WTC11 (cell line): ENCODE measurements around the gene DGKQ. TPM values are rescaled to one million over a fixed set of nuclear protein-coding genes. Genes with fewer than 3 reads are reported as not detected.
A peak's percentile ranks its signal among the peaks of the same experiment; 100 is the strongest.

Experiments used
- ATAC-seq: fragments of 200-7000 bp; cut with Tn5 transposase; 2 replicates; pipeline ENCODE4 v1.10.0; 2021; ENCODE audit warnings: mild to moderate bottlenecking, moderate library complexity
- CTCF ChIA-PET: fragments of 300-600 bp; sonication (Branson Sonifier 250); formaldehyde crosslinking; loops from one replicate; lab custom pipeline; 2021; ENCODE audit warnings: antibody characterized with exemption; lab: Charles Lee
- POLR2A ChIA-PET: fragments of 350-600 bp; sonication (Branson Sonifier 250); formaldehyde crosslinking; loops from one replicate; lab custom pipeline; 2021; ENCODE audit warnings: antibody characterized with exemption; lab: Charles Lee
- DNase-seq: peaks from one replicate; pipeline ENCODE4 v3.0.0; 2021; ENCODE audit warnings: low spot score
- H3K27ac Mint-ChIP-seq: 2 replicates; pipeline ENCODE4 v1.8.0; 2021; ENCODE audit warnings: mixed read lengths
- H3K27me3 Mint-ChIP-seq: 2 replicates; pipeline ENCODE4 v1.8.0; 2021; ENCODE audit warnings: low read depth, mild to moderate bottlenecking, moderate library complexity, mixed read lengths
- H3K36me3 Mint-ChIP-seq: 2 replicates; pipeline ENCODE4 v1.8.0; 2021; ENCODE audit warnings: mixed read lengths
- H3K4me1 Mint-ChIP-seq: 2 replicates; pipeline ENCODE4 v1.8.0; 2022; ENCODE audit warnings: mixed read lengths
- H3K4me3 Mint-ChIP-seq: 2 replicates; pipeline ENCODE4 v1.8.0; 2021; ENCODE audit warnings: mild to moderate bottlenecking, moderate library complexity, mixed read lengths
- H3K9me3 Mint-ChIP-seq: 2 replicates; pipeline ENCODE4 v1.8.0; 2021; ENCODE audit warnings: mixed read lengths
- FOXP1 ChIP-seq: sonication (generic); formaldehyde crosslinking; IDR thresholded peaks from 2 replicates; pipeline ENCODE4 v1.8.0; 2022; ENCODE audit warnings: missing genetic modification reagents, mild to moderate bottlenecking, moderate library complexity, borderline replicate concordance
- MYBL2 ChIP-seq: sonication (generic); formaldehyde crosslinking; IDR thresholded peaks from 2 replicates; pipeline ENCODE4 v1.8.1; 2023; ENCODE audit warnings: mild to moderate bottlenecking, moderate library complexity, missing genetic modification reagents
- NR3C1 ChIP-seq: sonication (generic); formaldehyde crosslinking; conservative IDR thresholded peaks from 2 replicates; pipeline ENCODE4 v1.8.1; 2023; ENCODE audit warnings: low read depth, mild to moderate bottlenecking, missing genetic modification reagents
- RELA ChIP-seq: sonication (generic); formaldehyde crosslinking; IDR thresholded peaks from 2 replicates; pipeline ENCODE4 v1.8.1; 2022; ENCODE audit warnings: missing genetic modification reagents, mild to moderate bottlenecking, borderline replicate concordance
- SMAD3 ChIP-seq: sonication (generic); formaldehyde crosslinking; IDR thresholded peaks from 2 replicates; pipeline ENCODE4 v1.8.0; 2022; ENCODE audit warnings: missing genetic modification reagents, mild to moderate bottlenecking, borderline replicate concordance
- TP53 ChIP-seq: sonication (generic); formaldehyde crosslinking; IDR thresholded peaks from 2 replicates; pipeline ENCODE4 v1.8.1; 2023; ENCODE audit warnings: mild to moderate bottlenecking, missing genetic modification reagents
- ZNF219 ChIP-seq: sonication (generic); formaldehyde crosslinking; IDR thresholded peaks from 2 replicates; pipeline ENCODE4 v1.8.0; 2023; ENCODE audit warnings: missing genetic modification reagents, mild to moderate bottlenecking, borderline replicate concordance
- ZNF263 ChIP-seq: sonication (generic); formaldehyde crosslinking; IDR thresholded peaks from 2 replicates; pipeline ENCODE4 v1.8.1; 2022; ENCODE audit warnings: low read depth, mild to moderate bottlenecking, moderate library complexity, missing genetic modification reagents
- ZNF423 ChIP-seq: fragments of 250-450 bp; sonication (Bioruptor Pico); IDR thresholded peaks from 2 replicates; pipeline ENCODE4 v2.1.2; 2022; ENCODE audit warnings: mild to moderate bottlenecking, moderate library complexity
- total RNA-seq: library from RNA; stranded (reverse); gene quantifications from 3 replicates; pipeline ENCODE4 v1.2.3, GENCODE V29; 2021
- TF ChIP-seq, protein P1 (sequence below): sonication (generic); formaldehyde crosslinking; IDR thresholded peaks from 2 replicates; pipeline ENCODE4 v1.8.0; 2023; ENCODE audit warnings: missing genetic modification reagents
- TF ChIP-seq, protein P2 (sequence below): sonication (generic); formaldehyde crosslinking; IDR thresholded peaks from 2 replicates; pipeline ENCODE4 v1.8.0; 2023; ENCODE audit warnings: mild to moderate bottlenecking, missing genetic modification reagents
- TF ChIP-seq, protein P3 (sequence below): sonication (generic); formaldehyde crosslinking; IDR thresholded peaks from 2 replicates; pipeline ENCODE4 v1.8.0; 2022; ENCODE audit warnings: mild to moderate bottlenecking, missing genetic modification reagents
- TF ChIP-seq, protein P4 (sequence below): sonication (generic); formaldehyde crosslinking; IDR thresholded peaks from 2 replicates; pipeline ENCODE4 v1.8.0; 2022; ENCODE audit warnings: mild to moderate bottlenecking, missing genetic modification reagents
- TF ChIP-seq, protein P5 (sequence below): sonication (generic); formaldehyde crosslinking; IDR thresholded peaks from 2 replicates; pipeline ENCODE4 v1.8.0; 2022; ENCODE audit warnings: mild to moderate bottlenecking, missing genetic modification reagents
- TF ChIP-seq, protein P6 (sequence below): fragments of 200-600 bp; IDR thresholded peaks from 2 replicates; pipeline ENCODE4 v1.8.0; 2022; ENCODE audit warnings: antibody characterized with exemption
- TF ChIP-seq, protein P7 (sequence below): sonication (generic); formaldehyde crosslinking; IDR thresholded peaks from 2 replicates; pipeline ENCODE4 v1.8.1; 2023; ENCODE audit warnings: mild to moderate bottlenecking, missing genetic modification reagents, moderate library complexity

DGKQ gene
- total RNA-seq, 1 experiment from 2014 or later, result 19.3 TPM

DNA sequence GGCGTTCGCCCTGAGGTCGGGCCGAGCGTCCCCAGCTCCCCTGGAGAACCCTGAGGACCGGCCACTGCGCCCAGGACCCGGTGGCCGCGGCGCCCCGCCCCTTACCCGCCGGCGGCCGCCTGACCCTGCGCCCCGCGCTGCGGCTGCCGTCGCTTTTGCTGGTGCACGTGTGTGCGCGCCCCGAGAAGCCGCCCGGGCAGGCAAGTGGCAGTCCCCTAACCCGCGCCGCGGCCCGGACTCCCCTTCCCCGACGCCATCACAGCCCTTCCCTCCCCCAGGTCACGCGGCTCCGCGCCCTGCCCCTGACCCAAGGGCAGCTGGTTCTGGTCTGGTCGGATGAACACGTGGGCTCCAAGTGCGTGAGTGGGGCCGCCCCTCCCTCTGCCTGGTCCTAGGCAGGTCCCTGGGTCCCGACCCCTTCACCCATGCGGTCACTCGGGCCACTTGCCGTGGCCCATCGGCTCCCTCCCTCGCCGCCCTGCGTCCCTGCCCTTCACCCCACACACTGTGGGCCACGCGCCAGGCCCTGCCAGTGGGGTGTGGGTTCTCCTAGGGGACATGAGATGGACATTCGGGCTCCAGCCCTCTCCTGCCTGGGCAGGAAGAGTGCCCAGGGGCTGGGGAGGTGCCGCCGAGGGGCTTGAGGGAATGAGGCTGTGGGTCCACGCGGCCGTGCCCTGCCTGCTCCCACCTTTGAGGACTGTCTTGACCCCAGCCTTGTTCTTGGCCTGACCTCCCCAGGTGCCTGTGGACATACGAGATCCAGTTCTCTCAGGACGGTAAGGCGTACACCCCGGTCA lies 30.1 kb upstream of the DGKQ start:
- Mint-ChIP-seq H3K4me1 (no peaks in the 10 kb centered on the region), H3K4me3 (peak overlapping the region; percentile 45), H3K27ac (no peak overlapping the region), H3K36me3 (no peaks in the 10 kb centered on the region), H3K27me3 (peaks cover 85% of the 10 kb centered on the region), H3K9me3 (peaks cover 7% of the 10 kb centered on the region; the same call in 1 of the 2 replicates)
- DNase-seq, result peak; percentile 40
- CTCF ChIA-PET, result interaction anchor here (0.6 kb wide), 1 partner anchor 353 kb away, joined by 3 read pairs; no protein-coding TSS in a partner anchor
- POLR2A ChIA-PET, result no interaction called here
- peak; percentile 29 for ATAC-seq
- TF ChIP-seq FOXP1 (CRISPR knock-in tag), result no peak
- no peak for TF ChIP-seq NR3C1 (CRISPR knock-in tag)
- TF ChIP-seq, protein P1, sequence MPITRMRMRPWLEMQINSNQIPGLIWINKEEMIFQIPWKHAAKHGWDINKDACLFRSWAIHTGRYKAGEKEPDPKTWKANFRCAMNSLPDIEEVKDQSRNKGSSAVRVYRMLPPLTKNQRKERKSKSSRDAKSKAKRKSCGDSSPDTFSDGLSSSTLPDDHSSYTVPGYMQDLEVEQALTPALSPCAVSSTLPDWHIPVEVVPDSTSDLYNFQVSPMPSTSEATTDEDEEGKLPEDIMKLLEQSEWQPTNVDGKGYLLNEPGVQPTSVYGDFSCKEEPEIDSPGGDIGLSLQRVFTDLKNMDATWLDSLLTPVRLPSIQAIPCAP (CRISPR knock-in tag), result 0 out of 2 replicates have a peak, but pooled peaks have one; percentile 47
- TF ChIP-seq, protein P2, sequence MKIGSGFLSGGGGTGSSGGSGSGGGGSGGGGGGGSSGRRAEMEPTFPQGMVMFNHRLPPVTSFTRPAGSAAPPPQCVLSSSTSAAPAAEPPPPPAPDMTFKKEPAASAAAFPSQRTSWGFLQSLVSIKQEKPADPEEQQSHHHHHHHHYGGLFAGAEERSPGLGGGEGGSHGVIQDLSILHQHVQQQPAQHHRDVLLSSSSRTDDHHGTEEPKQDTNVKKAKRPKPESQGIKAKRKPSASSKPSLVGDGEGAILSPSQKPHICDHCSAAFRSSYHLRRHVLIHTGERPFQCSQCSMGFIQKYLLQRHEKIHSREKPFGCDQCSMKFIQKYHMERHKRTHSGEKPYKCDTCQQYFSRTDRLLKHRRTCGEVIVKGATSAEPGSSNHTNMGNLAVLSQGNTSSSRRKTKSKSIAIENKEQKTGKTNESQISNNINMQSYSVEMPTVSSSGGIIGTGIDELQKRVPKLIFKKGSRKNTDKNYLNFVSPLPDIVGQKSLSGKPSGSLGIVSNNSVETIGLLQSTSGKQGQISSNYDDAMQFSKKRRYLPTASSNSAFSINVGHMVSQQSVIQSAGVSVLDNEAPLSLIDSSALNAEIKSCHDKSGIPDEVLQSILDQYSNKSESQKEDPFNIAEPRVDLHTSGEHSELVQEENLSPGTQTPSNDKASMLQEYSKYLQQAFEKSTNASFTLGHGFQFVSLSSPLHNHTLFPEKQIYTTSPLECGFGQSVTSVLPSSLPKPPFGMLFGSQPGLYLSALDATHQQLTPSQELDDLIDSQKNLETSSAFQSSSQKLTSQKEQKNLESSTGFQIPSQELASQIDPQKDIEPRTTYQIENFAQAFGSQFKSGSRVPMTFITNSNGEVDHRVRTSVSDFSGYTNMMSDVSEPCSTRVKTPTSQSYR, result no peak
- TF ChIP-seq, protein P3, sequence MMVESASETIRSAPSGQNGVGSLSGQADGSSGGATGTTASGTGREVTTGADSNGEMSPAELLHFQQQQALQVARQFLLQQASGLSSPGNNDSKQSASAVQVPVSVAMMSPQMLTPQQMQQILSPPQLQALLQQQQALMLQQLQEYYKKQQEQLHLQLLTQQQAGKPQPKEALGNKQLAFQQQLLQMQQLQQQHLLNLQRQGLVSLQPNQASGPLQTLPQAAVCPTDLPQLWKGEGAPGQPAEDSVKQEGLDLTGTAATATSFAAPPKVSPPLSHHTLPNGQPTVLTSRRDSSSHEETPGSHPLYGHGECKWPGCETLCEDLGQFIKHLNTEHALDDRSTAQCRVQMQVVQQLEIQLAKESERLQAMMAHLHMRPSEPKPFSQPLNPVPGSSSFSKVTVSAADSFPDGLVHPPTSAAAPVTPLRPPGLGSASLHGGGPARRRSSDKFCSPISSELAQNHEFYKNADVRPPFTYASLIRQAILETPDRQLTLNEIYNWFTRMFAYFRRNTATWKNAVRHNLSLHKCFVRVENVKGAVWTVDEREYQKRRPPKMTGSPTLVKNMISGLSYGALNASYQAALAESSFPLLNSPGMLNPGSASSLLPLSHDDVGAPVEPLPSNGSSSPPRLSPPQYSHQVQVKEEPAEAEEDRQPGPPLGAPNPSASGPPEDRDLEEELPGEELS (CRISPR knock-in tag), result 0 out of 2 replicates have a peak, but pooled peaks have one; percentile 16
- TF ChIP-seq TP53, result no peak
- no peak for TF ChIP-seq MYBL2 (CRISPR knock-in tag)
- TF ChIP-seq, protein P4, sequence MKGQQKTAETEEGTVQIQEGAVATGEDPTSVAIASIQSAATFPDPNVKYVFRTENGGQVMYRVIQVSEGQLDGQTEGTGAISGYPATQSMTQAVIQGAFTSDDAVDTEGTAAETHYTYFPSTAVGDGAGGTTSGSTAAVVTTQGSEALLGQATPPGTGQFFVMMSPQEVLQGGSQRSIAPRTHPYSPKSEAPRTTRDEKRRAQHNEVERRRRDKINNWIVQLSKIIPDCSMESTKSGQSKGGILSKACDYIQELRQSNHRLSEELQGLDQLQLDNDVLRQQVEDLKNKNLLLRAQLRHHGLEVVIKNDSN (CRISPR knock-in tag), result peak; percentile 64; the same call in 1 of the 2 replicates
- TF ChIP-seq ZNF219 (CRISPR knock-in tag), result no peak
- 0 out of 2 replicates have a peak, but pooled peaks have one; percentile 23 for TF ChIP-seq ZNF263 (CRISPR knock-in tag)
- TF ChIP-seq, protein P5, sequence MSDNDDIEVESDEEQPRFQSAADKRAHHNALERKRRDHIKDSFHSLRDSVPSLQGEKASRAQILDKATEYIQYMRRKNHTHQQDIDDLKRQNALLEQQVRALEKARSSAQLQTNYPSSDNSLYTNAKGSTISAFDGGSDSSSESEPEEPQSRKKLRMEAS (CRISPR knock-in tag), result peak; percentile 45; the same call in 1 of the 2 replicates
- no peak for TF ChIP-seq ZNF423 (CRISPR knock-in tag)
- TF ChIP-seq, protein P6, sequence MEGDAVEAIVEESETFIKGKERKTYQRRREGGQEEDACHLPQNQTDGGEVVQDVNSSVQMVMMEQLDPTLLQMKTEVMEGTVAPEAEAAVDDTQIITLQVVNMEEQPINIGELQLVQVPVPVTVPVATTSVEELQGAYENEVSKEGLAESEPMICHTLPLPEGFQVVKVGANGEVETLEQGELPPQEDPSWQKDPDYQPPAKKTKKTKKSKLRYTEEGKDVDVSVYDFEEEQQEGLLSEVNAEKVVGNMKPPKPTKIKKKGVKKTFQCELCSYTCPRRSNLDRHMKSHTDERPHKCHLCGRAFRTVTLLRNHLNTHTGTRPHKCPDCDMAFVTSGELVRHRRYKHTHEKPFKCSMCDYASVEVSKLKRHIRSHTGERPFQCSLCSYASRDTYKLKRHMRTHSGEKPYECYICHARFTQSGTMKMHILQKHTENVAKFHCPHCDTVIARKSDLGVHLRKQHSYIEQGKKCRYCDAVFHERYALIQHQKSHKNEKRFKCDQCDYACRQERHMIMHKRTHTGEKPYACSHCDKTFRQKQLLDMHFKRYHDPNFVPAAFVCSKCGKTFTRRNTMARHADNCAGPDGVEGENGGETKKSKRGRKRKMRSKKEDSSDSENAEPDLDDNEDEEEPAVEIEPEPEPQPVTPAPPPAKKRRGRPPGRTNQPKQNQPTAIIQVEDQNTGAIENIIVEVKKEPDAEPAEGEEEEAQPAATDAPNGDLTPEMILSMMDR, result no peak
- TF ChIP-seq, protein P7, sequence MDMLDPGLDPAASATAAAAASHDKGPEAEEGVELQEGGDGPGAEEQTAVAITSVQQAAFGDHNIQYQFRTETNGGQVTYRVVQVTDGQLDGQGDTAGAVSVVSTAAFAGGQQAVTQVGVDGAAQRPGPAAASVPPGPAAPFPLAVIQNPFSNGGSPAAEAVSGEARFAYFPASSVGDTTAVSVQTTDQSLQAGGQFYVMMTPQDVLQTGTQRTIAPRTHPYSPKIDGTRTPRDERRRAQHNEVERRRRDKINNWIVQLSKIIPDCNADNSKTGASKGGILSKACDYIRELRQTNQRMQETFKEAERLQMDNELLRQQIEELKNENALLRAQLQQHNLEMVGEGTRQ (CRISPR knock-in tag), result peak; percentile 63
- no peak for TF ChIP-seq SMAD3 (CRISPR knock-in tag)
- TF ChIP-seq RELA, result peak; percentile 32; the same call in 1 of the 2 replicates
